H1 (cell line): ENCODE data around the gene CAST. TPM values are rescaled to one million over a fixed set of nuclear protein-coding genes. Genes with fewer than 3 reads are reported as not detected.

Experiments used
- CTCF ChIA-PET: fragments of 300-600 bp; sonication (Branson Sonifier 250); formaldehyde crosslinking; loops from one replicate; lab custom pipeline; 2021; ENCODE audit not compliant: partially characterized antibody; lab: Charles Lee
- POLR2A ChIA-PET: fragments of 300-600 bp; sonication (Branson Sonifier 250); formaldehyde crosslinking; loops from one replicate; lab custom pipeline; 2021; ENCODE audit warnings: inconsistent platforms; ENCODE audit not compliant: partially characterized antibody; lab: Charles Lee
- DNase-seq, 2 experiments: peaks; one replicate each; pipeline versions ENCODE4 v3.0.0 to v3.0.0-alpha.2; 2010 to 2022; ENCODE audit warnings: low spot score in 2 of 2, low read depth in 1 of 2, mixed read lengths in 1 of 2
- FAIRE-seq: peaks from 2 replicates; lab custom pipeline; 2011; peaks lifted over from hg19 to GRCh38; lab: Jason Lieb, UNC
- H2AFZ ChIP-seq: 2 replicates; pipeline ENCODE4 v1.8.1; 2012; ENCODE audit warnings: low read length, inconsistent platforms
- H2AK5ac ChIP-seq: 2 replicates; pipeline ENCODE4 v1.6.1; 2013; ENCODE audit warnings: low read depth, low read length
- H2BK120ac ChIP-seq: replicated peaks from 2 replicates; pipeline ENCODE3; 2013; ENCODE audit warnings: low read depth, low read length, inconsistent platforms
- H2BK12ac ChIP-seq: 2 replicates; pipeline ENCODE4 v1.6.1; 2013; ENCODE audit warnings: low read depth, low read length
- H2BK15ac ChIP-seq: 2 replicates; pipeline ENCODE4 v1.6.1; 2013; ENCODE audit warnings: low read length
- H2BK20ac ChIP-seq: 2 replicates; pipeline ENCODE4 v1.6.1; 2013; ENCODE audit warnings: low read length
- H2BK5ac ChIP-seq: 2 replicates; pipeline ENCODE4 v1.6.1; 2013; ENCODE audit warnings: low read depth, low read length
- H3K14ac ChIP-seq: 2 replicates; pipeline ENCODE4 v1.6.1; 2013; ENCODE audit warnings: inconsistent platforms; ENCODE audit not compliant: insufficient read length
- H3K18ac ChIP-seq: 2 replicates; pipeline ENCODE4 v1.6.1; 2013; ENCODE audit warnings: low read length; ENCODE audit errors: extremely low read depth
- H3K23ac ChIP-seq: 2 replicates; pipeline ENCODE4 v1.6.1; 2013; ENCODE audit warnings: inconsistent platforms; ENCODE audit not compliant: insufficient read length
- H3K23me2 ChIP-seq: 2 replicates; pipeline ENCODE4 v1.6.1; 2013; ENCODE audit warnings: low read depth, low read length
- H3K27ac ChIP-seq: 2 replicates; pipeline ENCODE4 v1.6.1; 2011; ENCODE audit warnings: low read depth, low read length, inconsistent platforms
- H3K27me3 ChIP-seq, 4 experiments: replicated peaks in 1 of 4; 1 replicate in 1 of 4; 2 replicates in 3 of 4; pipeline versions ENCODE4 v1.6.1 to v1.8.1; 2011 to 2013; ENCODE audit warnings: low read length in 3 of 4, mild to moderate bottlenecking in 3 of 4, inconsistent platforms in 2 of 4, mixed read lengths in 2 of 4, moderate library complexity in 1 of 4; ENCODE audit not compliant: control insufficient read depth in 3 of 4, insufficient read depth in 3 of 4; ENCODE audit errors: extremely low read depth in 1 of 4
- H3K36me3 ChIP-seq, 4 experiments: 2 replicates each; pipeline versions ENCODE4 v1.6.1 to v1.8.1; 2011 to 2013; ENCODE audit warnings: mild to moderate bottlenecking in 4 of 4, low read length in 3 of 4, moderate library complexity in 2 of 4, control low read depth in 1 of 4, inconsistent platforms in 1 of 4; ENCODE audit not compliant: insufficient read depth in 4 of 4, control insufficient read depth in 2 of 4
- H3K4ac ChIP-seq: replicated peaks from 2 replicates; pipeline ENCODE3; 2013; ENCODE audit warnings: low read length, low read depth, mixed read lengths, inconsistent platforms; ENCODE audit not compliant: insufficient read length
- H3K4me1 ChIP-seq, 4 experiments: replicated peaks in 1 of 4; 1 replicate in 1 of 4; 2 replicates in 3 of 4; pipeline versions ENCODE4 v1.6.1 to v1.8.1; 2011 to 2013; ENCODE audit warnings: low read length in 3 of 4, inconsistent platforms in 2 of 4, mixed read lengths in 1 of 4; ENCODE audit not compliant: insufficient read depth in 4 of 4, control insufficient read depth in 3 of 4
- H3K4me2 ChIP-seq, 2 experiments: 2 replicates each; pipeline versions ENCODE4 v1.6.1 to v1.8.1; 2011 to 2013; ENCODE audit warnings: low read depth in 2 of 2, low read length in 2 of 2, control low read depth in 1 of 2, inconsistent platforms in 1 of 2, mild to moderate bottlenecking in 1 of 2; ENCODE audit not compliant: insufficient read depth in 1 of 2
- H3K4me3 ChIP-seq, 4 experiments: fragments of 200-600, 300-600 bp in 1 of 4; sonication (generic), shearing (Covaris generic), sonication (Bioruptor Twin) in 1 of 4; 2 replicates each; pipeline versions ENCODE4 v1.5.1 to v1.8.1; 2011 to 2016; ENCODE audit warnings: low read length in 4 of 4, low read depth in 3 of 4, control low read depth in 2 of 4, inconsistent platforms in 2 of 4, mild to moderate bottlenecking in 2 of 4, mixed read lengths in 1 of 4, moderate library complexity in 1 of 4; ENCODE audit not compliant: insufficient read depth in 2 of 4; ENCODE audit errors: extremely low read depth in 1 of 4
- H3K56ac ChIP-seq: replicated peaks from 2 replicates; pipeline ENCODE3; 2013; ENCODE audit warnings: low read depth, mild to moderate bottlenecking, mixed read lengths, low read length, inconsistent platforms; ENCODE audit not compliant: insufficient read length
- H3K79me1 ChIP-seq: 2 replicates; pipeline ENCODE4 v1.6.1; 2013; ENCODE audit warnings: low read depth, low read length, control low read depth
- H3K79me2 ChIP-seq, 2 experiments: 2 replicates each; pipeline versions ENCODE4 v1.6.1 to v1.8.1; 2012 to 2013; ENCODE audit warnings: low read length in 2 of 2, mild to moderate bottlenecking in 2 of 2, inconsistent platforms in 1 of 2; ENCODE audit not compliant: insufficient read depth in 2 of 2, control insufficient read depth in 1 of 2
- H3K9ac ChIP-seq, 4 experiments: replicated peaks in 1 of 4; 1 replicate in 1 of 4; 2 replicates in 3 of 4; pipeline versions ENCODE4 v1.6.1 to v1.8.1; 2011 to 2013; ENCODE audit warnings: low read depth in 3 of 4, low read length in 3 of 4, control low read depth in 2 of 4, mild to moderate bottlenecking in 2 of 4, moderate library complexity in 2 of 4, inconsistent platforms in 1 of 4; ENCODE audit errors: extremely low read depth in 1 of 4
- H3K9me3 ChIP-seq, 2 experiments: 2 replicates each; pipeline versions ENCODE4 v1.6.1 to v1.8.1; 2012 to 2013; ENCODE audit warnings: mild to moderate bottlenecking in 2 of 2, moderate library complexity in 2 of 2, control low read depth in 1 of 2, inconsistent platforms in 1 of 2, low read depth in 1 of 2, low read length in 1 of 2, mixed read lengths in 1 of 2; ENCODE audit not compliant: insufficient read depth in 2 of 2
- H4K20me1 ChIP-seq, 2 experiments: replicated peaks in 1 of 2; 2 replicates each; pipeline versions ENCODE3 to v1.8.1; 2011 to 2013; ENCODE audit warnings: inconsistent platforms in 2 of 2, low read length in 2 of 2, mild to moderate bottlenecking in 1 of 2; ENCODE audit not compliant: insufficient read depth in 2 of 2, control insufficient read depth in 1 of 2
- H4K5ac ChIP-seq: 2 replicates; pipeline ENCODE4 v1.6.1; 2013; ENCODE audit warnings: low read length, low read depth, mixed read lengths, inconsistent platforms; ENCODE audit not compliant: insufficient read length
- H4K8ac ChIP-seq: 2 replicates; pipeline ENCODE4 v1.8.0; 2013; ENCODE audit warnings: mild to moderate bottlenecking, moderate library complexity, low read length, inconsistent platforms; ENCODE audit not compliant: insufficient read depth; ENCODE audit errors: extremely low read depth
- H4K91ac ChIP-seq: replicated peaks from 2 replicates; pipeline ENCODE3; 2013; ENCODE audit warnings: low read length, mixed read lengths, inconsistent platforms; ENCODE audit not compliant: insufficient read length
- WGBS, 2 experiments: shearing (Covaris generic) in 1 of 2; methylation state at CpG; one replicate each; pipeline versions ENCODE4 v1.1.6 to v1.1.7; 2013 to 2015; ENCODE audit warnings: low lambda C conversion rate in 2 of 2, mixed read lengths in 2 of 2, inconsistent platforms in 1 of 2, low coverage in 1 of 2, missing lambda C conversion rate in 1 of 2; ENCODE audit not compliant: insufficient replicate concordance in 2 of 2, insufficient coverage in 1 of 2, insufficient read length in 1 of 2; ENCODE audit errors: extremely low coverage in 1 of 2, missing lambda C conversion rate in 1 of 2; 5-methylcytosine and 5-hydroxymethylcytosine counted together
- polyA plus RNA-seq, 7 experiments: library from polyadenylated mRNA; depleted of rRNA in 3 of 7; stranded (reverse) in 5 of 7; unstranded in 2 of 7; fragments of >200 nt in 5 of 7; fragments of 200-250 nt in 2 of 7; gene quantifications; 1 replicate in 5 of 7; 2 replicates in 1 of 7; 4 replicates in 1 of 7; pipeline versions ENCODE4 v1.2.1 to v1.2.3, GENCODE V29; 2011 to 2013; ENCODE audit warnings: missing spikeins in 2 of 7, mixed read lengths in 2 of 7
- total RNA-seq: library from RNA; stranded (reverse); fragmentation: NEBNext Ultra II Directional; extraction: Animal tissue kit (Norgen Biotek cat#: 25700); gene quantifications from 2 replicates; pipeline ENCODE4 v1.2.1, GENCODE V29; 2021

The CAST gene
- total and polyA plus RNA-seq, 2 of the 8 experiments (the other 6 are each of a cell fraction or from before 2014, with no cell fraction given) = 9.0 to 48.2 TPM

DNA sequence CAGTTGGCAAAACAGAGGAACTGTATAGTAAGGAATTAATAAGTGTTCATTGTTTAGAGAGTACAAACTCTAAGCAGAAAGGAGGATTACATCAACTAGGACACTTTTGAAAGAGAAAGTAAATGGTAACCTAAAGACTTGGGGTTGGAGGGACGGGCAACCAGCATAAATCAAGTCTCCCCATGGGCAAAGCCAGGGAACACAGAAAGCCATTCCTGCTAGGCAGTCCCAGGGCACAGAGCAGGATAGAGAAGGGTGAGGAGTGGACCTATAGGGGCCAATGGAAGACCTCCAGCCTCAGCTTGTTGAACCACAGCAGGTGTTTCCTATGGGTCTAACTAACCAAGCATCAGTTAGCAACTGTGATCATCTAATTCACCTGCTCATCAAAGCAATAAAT is 154.8 kb downstream of the CAST start:
- H3K9ac ChIP-seq = no peak overlapping the region
- H2BK20ac ChIP-seq = 0 out of 2 replicates have a peak overlapping the region, but pooled peaks have one; percentile 10
- no peaks in the 10 kb centered on the region for H3K27me3 ChIP-seq
- no peak overlapping the region for H3K14ac ChIP-seq
- no peaks in the 10 kb centered on the region for H3K36me3 ChIP-seq
- no peak overlapping the region for H3K18ac ChIP-seq
- no peak overlapping the region for H4K91ac ChIP-seq
- ChIA-PET CTCF (no interaction called here), POLR2A (no interaction called here)
- no peaks in the 10 kb centered on the region for H3K23me2 ChIP-seq
- H2BK5ac ChIP-seq = no peak overlapping the region
- no peaks in the 10 kb centered on the region for H3K9me3 ChIP-seq
- no peak overlapping the region for H2AFZ ChIP-seq
- no peaks in the 10 kb centered on the region for H3K79me2 ChIP-seq
- no peaks in the 10 kb centered on the region for H4K20me1 ChIP-seq
- H3K27ac ChIP-seq = no peak overlapping the region
- no peak overlapping the region for H3K4me3 ChIP-seq
- H3K56ac ChIP-seq = no peak overlapping the region
- 75% methylated on average over 1 of the region's 1 CpG; no CpG with 5 or more reads in 1 of the 2 experiments for WGBS, 2 experiments
- no peak overlapping the region for H3K23ac ChIP-seq
- no peak overlapping the region for H4K5ac ChIP-seq
- no peak overlapping the region for H4K8ac ChIP-seq
- no peaks in the 10 kb centered on the region; the same call in 1 of the 2 replicates for H3K79me1 ChIP-seq
- peaks cover 0 to 10% (median 3%) of the 10 kb centered on the region in 4 experiments; a peak in 4 of 7 replicates for H3K4me1 ChIP-seq
- DNase-seq (no peak), FAIRE-seq (no peak)
- H3K4me2 ChIP-seq = no peak overlapping the region; a peak in 1 of 4 replicates
- H2BK12ac ChIP-seq = no peak overlapping the region
- no peak overlapping the region for H2BK120ac ChIP-seq
- H2AK5ac ChIP-seq = no peak overlapping the region
- no peak overlapping the region for H2BK15ac ChIP-seq
- H3K4ac ChIP-seq = no peak overlapping the region
